HG03469 (cell line): ENCODE results near the gene MRTO4.
"Not testable (repeated sequence)": the region's sequence is repeated elsewhere in the genome, so short reads cannot be mapped to it uniquely, and the experiment has no call there.

Experiments
- ATAC-seq: cut with Tn5 transposase; IDR thresholded peaks from one replicate; pipeline ENCODE4 v1.9.1; 2021; ENCODE audit warnings: mild to moderate bottlenecking, moderate library complexity, moderate number of reproducible peaks; ENCODE audit not compliant: unreplicated experiment

MRTO4 gene

GRCh38 chr1:19222979-19223824 lies 28.4 kb upstream of the MRTO4 start:
- ATAC-seq: no peak

GRCh38 chr1:19229229-19229628 lies 22.4 kb upstream of the MRTO4 start:
- no peak for ATAC-seq

- ATAC-seq: no peak
These were observed 21.7 kb upstream of the MRTO4 start for GRCh38 chr1:19229828-19230325.

- not testable (repeated sequence) for ATAC-seq
These were observed 19.7 kb upstream of the MRTO4 start for GRCh38 chr1:19231736-19232523.

GRCh38 chr1:19232524-19232846 lies 19.1 kb upstream of the MRTO4 start:
- ATAC-seq: no peak

GRCh38 chr1:19234224-19234623 lies 17.4 kb upstream of the MRTO4 start:
- ATAC-seq: no peak

- no peak for ATAC-seq
These were observed 11.7 kb upstream of the MRTO4 start for GRCh38 chr1:19239876-19240275.

GRCh38 chr1:19240673-19241538 lies 10.7 kb upstream of the MRTO4 start:
- ATAC-seq: no peak

GRCh38 chr1:19250629-19251304 lies 838 bp upstream of the MRTO4 start:
- no peak for ATAC-seq

- ATAC-seq: no peak
These were observed 2.8 kb downstream of the MRTO4 start for GRCh38 chr1:19254416-19254815.

- no peak for ATAC-seq
These were observed 3.7 kb downstream of the MRTO4 start for GRCh38 chr1:19255288-19255687.

- not testable (repeated sequence) for ATAC-seq
These were observed 4.7 kb downstream of the MRTO4 start for GRCh38 chr1:19256301-19256700.

- ATAC-seq: no peak
These were observed 5.7 kb downstream of the MRTO4 start for GRCh38 chr1:19257178-19257914.

- no peak for ATAC-seq
These were observed 6.7 kb downstream of the MRTO4 start for GRCh38 chr1:19258353-19258752.

GRCh38 chr1:19260211-19261138 lies 8.9 kb downstream of the MRTO4 start:
- no peak for ATAC-seq

GRCh38 chr1:19262047-19262446 lies 10.4 kb downstream of the MRTO4 start:
- no peak for ATAC-seq

- ATAC-seq: no peak
These were observed 11.1 kb downstream of the MRTO4 start for GRCh38 chr1:19262744-19263143.

- ATAC-seq: no peak
These were observed 16.8 kb downstream of the MRTO4 start for GRCh38 chr1:19268445-19268844.
